ENCODE results near the gene NCK2. TPM values are rescaled to one million over a fixed set of nuclear protein-coding genes. Genes with fewer than 3 reads are reported as not detected.
A peak's percentile ranks its signal among the peaks of the same experiment; 100 is the strongest.

NCK2 gene
- total and polyA plus RNA-seq, 2 of the 4 experiments (the other 2 are of a cell fraction): 15.8 to 22.2 TPM

DNA sequence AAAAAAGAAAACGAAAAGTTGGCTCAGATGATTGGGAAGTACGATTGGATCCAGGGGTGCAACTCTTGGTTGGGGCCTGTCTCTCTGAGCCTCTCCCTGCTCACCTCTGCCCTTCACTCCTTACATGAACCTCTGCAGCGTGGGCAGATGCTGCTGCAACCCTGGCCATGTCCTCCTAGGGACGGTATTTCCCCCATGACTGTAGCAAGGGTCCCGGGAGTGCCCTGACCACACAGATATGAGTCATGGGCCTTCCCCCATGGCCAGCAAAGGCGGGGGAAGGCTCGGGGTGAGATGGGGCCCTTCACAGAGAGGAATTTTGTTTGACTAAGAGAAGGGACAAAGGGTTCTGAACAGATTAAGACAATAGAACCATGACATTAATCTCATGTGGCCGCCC, 129.0 kb downstream of the NCK2 start:
- no peak overlapping the region for H3K18ac ChIP-seq (ENCODE audit: low read depth, low read length)
- no peak overlapping the region for H3K27ac ChIP-seq (ENCODE audit: insufficient read depth, low read length)
- no peak overlapping the region; the same call in 1 of the 2 replicates for H3K14ac ChIP-seq (replicated peaks; ENCODE audit: low read depth, low read length)
- no peak overlapping the region for H4K5ac ChIP-seq (ENCODE audit: low read depth, low read length)
- DNase-seq: peak; percentile 89
- in situ Hi-C loops (cut with MboI; ENCODE audit: low sequenced_read_pairs): no loop called here
- H3K56ac ChIP-seq (ENCODE audit: extremely low read depth, insufficient read depth, low read length): no peak overlapping the region
- no peak overlapping the region for H2BK15ac ChIP-seq (ENCODE audit: low read depth, low read length)
- H3K9ac ChIP-seq (ENCODE audit: low read depth, low read length): no peak overlapping the region
- H3K36me3 ChIP-seq (ENCODE audit: control insufficient read depth, insufficient read depth, low read length): peaks cover 2% of the 10 kb centered on the region; the same call in 1 of the 2 replicates
- H4K8ac ChIP-seq (ENCODE audit: low read depth in 2 of 2, low read length in 2 of 2): peak overlapping the region in 1 of 2 experiments; percentile 15; a peak in 1 of 4 replicates
- CTCF ChIA-PET: no interaction called here
- POLR2A ChIA-PET (ENCODE audit: unreplicated experiment): no interaction called here
- no peak overlapping the region for H2BK120ac ChIP-seq (ENCODE audit: low read depth, low read length)
- H3K9me1 ChIP-seq (ENCODE audit: insufficient read depth, low read length): peaks cover 30% of the 10 kb centered on the region
- intact Hi-C loops (cut with micrococcal nuclease): no loop called here
- no peaks in the 10 kb centered on the region for H3K9me3 ChIP-seq (ENCODE audit: control insufficient read depth, insufficient read depth, low read length)
- no peak overlapping the region for H2BK20ac ChIP-seq (ENCODE audit: low read depth, low read length)
- peak overlapping the region; percentile 47 for H2AK9ac ChIP-seq (replicated peaks; ENCODE audit: low read depth, low read length, poor library complexity)
- no peaks in the 10 kb centered on the region for H3K27me3 ChIP-seq (ENCODE audit: control insufficient read depth, insufficient read depth, low read length)
- H2BK5ac ChIP-seq (ENCODE audit: low read depth, low read length, poor library complexity, severe bottlenecking): no peak overlapping the region
- BruUV-seq (replicated peaks): no TSS peak
- TF ChIP-seq MAZ (IDR thresholded peaks at IDR 0.05; ENCODE audit: borderline replicate concordance, low read depth, low read length): peak; percentile 74
- no peak for TF ChIP-seq SMC3 (IDR thresholded peaks at IDR 0.05; ENCODE audit: low read depth, low read length)
- TF ChIP-seq CEBPB (IDR thresholded peaks at IDR 0.05; ENCODE audit: low read depth, low read length): peak; percentile 75
- TF ChIP-seq, protein P1, sequence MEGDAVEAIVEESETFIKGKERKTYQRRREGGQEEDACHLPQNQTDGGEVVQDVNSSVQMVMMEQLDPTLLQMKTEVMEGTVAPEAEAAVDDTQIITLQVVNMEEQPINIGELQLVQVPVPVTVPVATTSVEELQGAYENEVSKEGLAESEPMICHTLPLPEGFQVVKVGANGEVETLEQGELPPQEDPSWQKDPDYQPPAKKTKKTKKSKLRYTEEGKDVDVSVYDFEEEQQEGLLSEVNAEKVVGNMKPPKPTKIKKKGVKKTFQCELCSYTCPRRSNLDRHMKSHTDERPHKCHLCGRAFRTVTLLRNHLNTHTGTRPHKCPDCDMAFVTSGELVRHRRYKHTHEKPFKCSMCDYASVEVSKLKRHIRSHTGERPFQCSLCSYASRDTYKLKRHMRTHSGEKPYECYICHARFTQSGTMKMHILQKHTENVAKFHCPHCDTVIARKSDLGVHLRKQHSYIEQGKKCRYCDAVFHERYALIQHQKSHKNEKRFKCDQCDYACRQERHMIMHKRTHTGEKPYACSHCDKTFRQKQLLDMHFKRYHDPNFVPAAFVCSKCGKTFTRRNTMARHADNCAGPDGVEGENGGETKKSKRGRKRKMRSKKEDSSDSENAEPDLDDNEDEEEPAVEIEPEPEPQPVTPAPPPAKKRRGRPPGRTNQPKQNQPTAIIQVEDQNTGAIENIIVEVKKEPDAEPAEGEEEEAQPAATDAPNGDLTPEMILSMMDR (conservative IDR thresholded peaks at IDR 0.05; ENCODE audit: low read depth, low read length): no peak
- peak; percentile 34 for TF ChIP-seq RCOR1 (IDR thresholded peaks at IDR 0.05; ENCODE audit: insufficient replicate concordance, low read length)
- TF ChIP-seq MXI1 (IDR thresholded peaks at IDR 0.05; ENCODE audit: borderline replicate concordance, low read depth, low read length): no peak
- TF ChIP-seq BHLHE40 (IDR thresholded peaks at IDR 0.05; ENCODE audit: low read depth, low read length): peak; percentile 9; the same call in 1 of the 2 replicates
- peak; percentile 94 for TF ChIP-seq FOS (IDR thresholded peaks at IDR 0.05; ENCODE audit: low read depth, low read length)
- TF ChIP-seq NFE2L2 (IDR thresholded peaks at IDR 0.05; ENCODE audit: low read depth, low read length): no peak
- TF ChIP-seq RAD21 (IDR thresholded peaks at IDR 0.05; ENCODE audit: low read length): peak; percentile 44
- TF ChIP-seq, protein P2, sequence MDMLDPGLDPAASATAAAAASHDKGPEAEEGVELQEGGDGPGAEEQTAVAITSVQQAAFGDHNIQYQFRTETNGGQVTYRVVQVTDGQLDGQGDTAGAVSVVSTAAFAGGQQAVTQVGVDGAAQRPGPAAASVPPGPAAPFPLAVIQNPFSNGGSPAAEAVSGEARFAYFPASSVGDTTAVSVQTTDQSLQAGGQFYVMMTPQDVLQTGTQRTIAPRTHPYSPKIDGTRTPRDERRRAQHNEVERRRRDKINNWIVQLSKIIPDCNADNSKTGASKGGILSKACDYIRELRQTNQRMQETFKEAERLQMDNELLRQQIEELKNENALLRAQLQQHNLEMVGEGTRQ (IDR thresholded peaks at IDR 0.05; ENCODE audit: low read depth, low read length): no peak
- no peak for TF ChIP-seq CHD1 (IDR thresholded peaks at IDR 0.05; ENCODE audit: low read depth, low read length)
- TF ChIP-seq MAFK (IDR thresholded peaks at IDR 0.05; ENCODE audit: low read depth, low read length): no peak
- TF ChIP-seq, protein P3, sequence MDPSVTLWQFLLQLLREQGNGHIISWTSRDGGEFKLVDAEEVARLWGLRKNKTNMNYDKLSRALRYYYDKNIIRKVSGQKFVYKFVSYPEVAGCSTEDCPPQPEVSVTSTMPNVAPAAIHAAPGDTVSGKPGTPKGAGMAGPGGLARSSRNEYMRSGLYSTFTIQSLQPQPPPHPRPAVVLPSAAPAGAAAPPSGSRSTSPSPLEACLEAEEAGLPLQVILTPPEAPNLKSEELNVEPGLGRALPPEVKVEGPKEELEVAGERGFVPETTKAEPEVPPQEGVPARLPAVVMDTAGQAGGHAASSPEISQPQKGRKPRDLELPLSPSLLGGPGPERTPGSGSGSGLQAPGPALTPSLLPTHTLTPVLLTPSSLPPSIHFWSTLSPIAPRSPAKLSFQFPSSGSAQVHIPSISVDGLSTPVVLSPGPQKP (IDR thresholded peaks at IDR 0.05; ENCODE audit: borderline replicate concordance, low read depth, low read length): no peak
- no peak for TF ChIP-seq RFX5 (IDR thresholded peaks at IDR 0.05; ENCODE audit: low read depth, low read length)
- ATAC-seq (ENCODE audit: low read depth): peak; percentile 97
- no peaks in the 10 kb centered on the region for H4K20me1 ChIP-seq (ENCODE audit: insufficient read depth, low read length)
- peak overlapping the region; percentile 66; the same call in 1 of the 2 replicates for H3K4ac ChIP-seq (ENCODE audit: low read depth, low read length)
- H3K79me1 ChIP-seq (ENCODE audit: low read depth in 1 of 2, low read length in 2 of 2): peaks cover 45 to 71% of the 10 kb centered on the region in 2 experiments
- peak overlapping the region; percentile 63; the same call in 1 of the 2 replicates for H2AK5ac ChIP-seq (ENCODE audit: low read depth, low read length)
- no peak overlapping the region for H3K4me3 ChIP-seq (ENCODE audit: insufficient read depth, low read depth, low read length)
- H4K91ac ChIP-seq (ENCODE audit: insufficient read depth, low read depth, low read length): no peak overlapping the region
- peak overlapping the region; percentile 40 for H2AFZ ChIP-seq (replicated peaks; ENCODE audit: low read length, poor library complexity)
- dilution Hi-C loops (cut with HindIII; ENCODE audit: low sequenced_read_pairs, unreplicated experiment): no loop called here
- no CpG with 5 or more reads among the region's 8 CpGs for WGBS, 2 experiments (ENCODE audit: extremely low coverage in 2 of 2, insufficient read length in 1 of 2)
- H3K4me2 ChIP-seq (ENCODE audit: low read depth, low read length): peak overlapping the region; percentile 54; the same call in 1 of the 2 replicates
- H3K4me1 ChIP-seq (ENCODE audit: control insufficient read depth, insufficient read depth, low read length): peaks cover 6% of the 10 kb centered on the region
- H3K23ac ChIP-seq (ENCODE audit: low read depth, low read length): no peak overlapping the region

All from IMR-90 (cell line).